B cell (primary cell): ENCODE measurements around the gene PUS7.
"Not testable (repeated sequence)": the region's sequence is repeated elsewhere in the genome, so short reads cannot be mapped to it uniquely, and the experiment has no call there.

Experiments
- CTCF ChIP-seq: fragments of 200-600 bp; IDR thresholded peaks from one replicate; pipeline ENCODE4 v1.8.0; 2022; ENCODE audit warnings: antibody characterized with exemption, mild to moderate bottlenecking
- EZH2 ChIP-seq: IDR thresholded peaks from 2 replicates; pipeline ENCODE4 v1.6.1; 2012; ENCODE audit warnings: borderline replicate concordance, low read depth, mild to moderate bottlenecking, moderate library complexity, low read length; ENCODE audit not compliant: insufficient read depth, poor library complexity, severe bottlenecking

DNA sequence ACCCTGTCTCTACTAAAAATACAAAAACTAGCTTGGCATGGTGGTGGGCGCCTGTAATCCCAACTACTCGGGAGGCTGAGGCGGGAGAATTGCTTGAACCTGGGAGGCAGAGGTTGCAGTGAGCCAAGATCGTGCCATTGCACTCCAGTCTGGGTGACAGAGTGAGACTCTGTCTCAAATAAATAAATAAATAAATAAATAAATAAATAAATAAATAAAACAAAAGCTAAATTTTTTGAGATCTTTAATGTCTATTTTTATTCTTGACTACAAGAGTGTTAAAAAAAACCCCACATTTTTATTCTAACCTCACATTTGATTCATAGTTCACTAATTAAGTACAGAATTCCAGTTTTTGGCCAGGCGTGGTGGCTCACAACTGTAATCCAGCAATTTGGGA, 5.7 kb upstream of the PUS7 start:
- not testable (repeated sequence) for TF ChIP-seq CTCF, EZH2
